ENCODE data around the gene EIF5.

- TF ChIP-seq CTCF (IDR thresholded peaks at IDR 0.05; ENCODE audit: low read depth, low read length), result no peak
- TF ChIP-seq POLR2A (IDR thresholded peaks at IDR 0.05; ENCODE audit: extremely low read depth, insufficient read length), result no peak
- TF ChIP-seq, protein P1, sequence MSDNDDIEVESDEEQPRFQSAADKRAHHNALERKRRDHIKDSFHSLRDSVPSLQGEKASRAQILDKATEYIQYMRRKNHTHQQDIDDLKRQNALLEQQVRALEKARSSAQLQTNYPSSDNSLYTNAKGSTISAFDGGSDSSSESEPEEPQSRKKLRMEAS (IDR thresholded peaks at IDR 0.05; ENCODE audit: low read depth, low read length), result no peak
Measured at GRCh38 chr14:103372552-103373304, 38.7 kb downstream of the EIF5 start.
